HPDE6-E6E7 (cell line): ENCODE data around the gene TLR3.
A peak's percentile ranks its signal among the peaks of the same experiment; 100 is the strongest.
"Not testable (repeated sequence)": the region's sequence is repeated elsewhere in the genome, so short reads cannot be mapped to it uniquely, and the experiment has no call there.

Source experiments
- DNase-seq: peaks from one replicate; pipeline ENCODE4 v3.0.0; 2011; ENCODE audit warnings: missing footprints; ENCODE audit errors: extremely low spot score

The TLR3 gene

DNA sequence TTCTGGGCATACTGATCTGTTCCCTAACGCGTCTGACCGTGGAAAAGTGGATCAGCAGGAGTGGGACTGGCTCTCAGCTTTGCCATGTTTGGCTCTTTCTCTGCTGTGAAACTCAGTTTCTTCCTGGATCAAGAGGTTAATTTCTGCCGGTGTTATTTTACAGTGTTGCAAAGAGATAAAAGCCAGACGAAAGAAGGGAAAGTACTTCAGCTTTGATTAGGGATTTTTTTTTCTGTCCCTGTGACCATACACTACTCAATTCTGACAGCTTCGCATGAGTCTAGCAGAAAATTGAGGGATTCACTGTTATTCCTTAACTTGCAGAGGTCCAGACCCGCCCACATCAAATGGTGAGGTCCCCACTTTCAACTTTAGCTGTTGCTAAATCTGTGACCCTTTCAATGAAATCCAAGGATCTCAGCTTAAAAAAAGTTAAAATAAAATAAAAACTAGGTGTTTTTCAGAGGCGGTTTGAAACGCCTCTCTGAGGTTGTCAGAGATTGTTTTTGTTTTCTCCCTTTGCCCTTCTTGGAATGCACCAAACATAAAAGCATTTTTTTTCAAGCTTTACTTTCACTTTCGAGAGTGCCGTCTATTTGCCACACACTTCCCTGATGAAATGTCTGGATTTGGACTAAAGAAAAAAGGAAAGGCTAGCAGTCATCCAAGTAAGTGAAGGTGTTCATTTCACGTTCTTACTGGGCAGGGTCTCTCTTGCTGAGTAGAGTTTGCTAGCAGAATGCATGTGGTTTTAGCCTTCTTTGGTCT lies at the start of gene TLR3:
Gene TLR3, plus strand, starts transcription at position 576 of the 768 bp plus-strand sequence. CDS start 7,464 bp downstream, outside the sequence.
- no peak for DNase-seq

DNA sequence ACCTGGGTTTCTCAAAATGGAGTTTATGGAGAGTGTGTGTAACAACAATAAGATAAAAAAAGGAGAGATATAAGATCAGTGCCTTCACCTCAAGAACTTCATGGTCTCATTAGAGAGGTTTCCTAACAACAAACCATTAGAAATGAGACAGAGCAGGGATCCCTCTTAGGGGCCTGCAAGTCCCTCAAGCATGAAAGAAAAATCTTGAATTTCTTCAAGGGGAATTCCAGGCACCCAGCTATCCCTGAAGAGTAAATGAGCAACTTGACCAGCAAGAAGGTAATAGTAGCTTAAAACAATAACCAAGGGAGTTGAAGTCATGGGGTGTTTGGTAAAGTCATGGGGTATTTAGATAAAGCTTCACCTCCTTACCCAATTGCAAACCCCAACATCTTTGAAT lies 49.7 kb upstream of the TLR3 start:
- no peak for DNase-seq

DNA sequence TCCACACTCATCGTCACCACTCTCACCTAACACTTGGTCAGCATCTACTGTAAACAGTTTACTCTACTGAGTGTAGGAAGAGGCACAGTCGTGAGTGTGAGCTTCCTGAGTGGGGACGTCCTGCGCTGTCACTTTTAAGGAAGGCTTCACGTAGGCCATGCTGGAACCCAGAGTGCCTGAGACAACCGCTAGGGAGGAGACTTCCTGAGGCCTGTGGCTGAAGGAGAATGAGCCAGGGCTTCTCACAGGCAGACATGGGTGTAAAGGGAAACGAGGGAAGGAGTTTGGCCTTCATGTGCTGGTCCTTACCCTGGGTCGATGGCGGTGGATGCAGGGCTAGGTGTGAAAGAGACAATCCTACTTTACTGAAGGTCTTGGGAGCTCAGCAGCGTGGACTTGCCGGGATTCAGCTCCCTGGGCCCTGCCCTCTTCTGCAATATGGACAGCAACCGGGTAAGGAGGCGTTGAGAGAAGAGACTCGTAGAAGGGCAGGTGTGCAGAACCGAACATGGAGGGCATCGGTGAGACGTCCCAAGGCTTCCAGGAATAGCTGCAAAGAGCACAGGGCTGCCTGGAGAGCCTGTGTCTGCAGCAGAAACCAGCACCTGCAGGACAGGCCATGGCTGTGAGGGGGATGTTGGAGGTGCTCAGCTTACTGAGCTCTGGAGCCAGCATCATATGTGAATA lies 48.7 kb upstream of the TLR3 start:
- DNase-seq, result no peak

DNA sequence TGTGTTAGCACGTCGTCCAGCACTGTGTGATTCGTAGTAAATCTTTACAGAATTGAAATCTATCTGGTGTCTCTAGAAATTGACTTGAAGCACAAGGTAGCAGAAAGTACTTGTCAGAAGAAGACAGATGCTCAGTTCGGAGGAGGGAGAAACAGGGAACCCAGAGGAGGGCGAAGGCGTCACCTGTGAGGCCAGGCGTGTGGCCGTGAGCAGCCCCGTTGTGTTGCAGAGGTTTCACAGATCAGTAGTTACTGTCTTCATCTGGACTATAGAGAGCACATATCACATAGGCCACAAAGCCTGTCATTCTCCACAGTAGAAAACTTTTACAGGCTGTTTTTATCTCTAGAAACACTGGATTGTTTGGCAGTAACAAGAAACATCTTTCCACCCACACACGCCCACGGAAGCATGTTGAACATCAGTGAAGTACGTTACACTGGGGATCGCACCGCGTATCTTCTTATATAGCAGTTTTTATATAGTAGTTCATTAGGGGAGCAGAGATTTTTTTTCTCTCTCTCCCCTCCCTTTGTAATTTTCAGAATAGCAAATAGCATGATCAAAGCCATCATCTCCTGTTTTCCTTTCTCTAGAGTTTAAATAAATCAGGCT lies 48.1 kb upstream of the TLR3 start:
- no peak for DNase-seq

DNA sequence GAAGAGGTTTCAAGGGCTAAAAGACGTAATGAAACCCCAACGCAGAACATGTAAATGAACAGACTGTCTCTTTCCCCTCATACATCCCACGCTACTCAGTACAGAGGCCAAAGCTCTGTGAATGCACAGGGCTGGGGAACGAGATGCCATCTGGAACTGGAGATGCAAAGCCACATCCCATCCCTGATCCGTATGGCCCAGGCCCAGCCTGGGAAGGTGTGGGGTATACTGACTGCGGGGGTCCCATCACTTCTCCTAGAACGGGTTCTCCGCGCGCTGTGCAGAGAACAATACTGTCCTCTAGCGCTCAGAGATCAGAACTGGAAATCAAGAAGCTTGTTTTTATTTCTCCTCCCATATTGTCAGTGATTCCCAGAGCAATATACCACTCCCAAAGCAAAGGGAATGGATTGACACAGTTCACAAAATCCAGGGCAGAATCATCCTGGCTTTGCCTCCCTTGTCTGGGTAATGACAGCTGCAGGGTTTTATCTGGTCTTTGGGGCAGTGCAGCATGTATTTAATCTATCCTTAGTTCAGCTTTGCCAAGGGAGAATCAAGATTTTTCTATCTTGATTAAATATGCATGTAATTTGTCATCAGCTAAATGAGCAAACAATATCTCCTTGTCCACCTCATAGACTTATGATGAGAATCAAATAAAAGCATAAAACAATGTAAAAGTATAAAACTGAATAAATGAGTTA lies 47.3 kb upstream of the TLR3 start:
- peak; percentile 20 for DNase-seq

DNA sequence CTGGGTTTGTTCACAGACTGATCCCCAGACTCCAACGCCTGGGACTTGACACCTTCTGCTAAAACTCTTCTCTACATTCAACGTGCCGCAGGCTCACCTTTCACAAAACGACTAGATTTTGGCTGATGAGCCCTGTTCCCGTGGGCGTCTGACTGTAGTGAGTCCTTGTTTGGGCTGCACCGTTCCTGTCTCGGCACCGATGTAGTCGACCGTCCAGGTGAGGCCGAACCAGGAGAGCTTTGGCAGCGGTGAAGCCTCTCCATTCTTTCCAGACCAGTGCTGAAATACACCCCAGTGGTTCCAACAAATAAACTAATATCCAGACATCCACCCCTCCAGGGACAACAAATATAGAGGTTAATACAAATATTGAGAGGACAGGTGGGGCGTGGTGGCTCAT lies 45.0 kb upstream of the TLR3 start:
- no peak for DNase-seq

DNA sequence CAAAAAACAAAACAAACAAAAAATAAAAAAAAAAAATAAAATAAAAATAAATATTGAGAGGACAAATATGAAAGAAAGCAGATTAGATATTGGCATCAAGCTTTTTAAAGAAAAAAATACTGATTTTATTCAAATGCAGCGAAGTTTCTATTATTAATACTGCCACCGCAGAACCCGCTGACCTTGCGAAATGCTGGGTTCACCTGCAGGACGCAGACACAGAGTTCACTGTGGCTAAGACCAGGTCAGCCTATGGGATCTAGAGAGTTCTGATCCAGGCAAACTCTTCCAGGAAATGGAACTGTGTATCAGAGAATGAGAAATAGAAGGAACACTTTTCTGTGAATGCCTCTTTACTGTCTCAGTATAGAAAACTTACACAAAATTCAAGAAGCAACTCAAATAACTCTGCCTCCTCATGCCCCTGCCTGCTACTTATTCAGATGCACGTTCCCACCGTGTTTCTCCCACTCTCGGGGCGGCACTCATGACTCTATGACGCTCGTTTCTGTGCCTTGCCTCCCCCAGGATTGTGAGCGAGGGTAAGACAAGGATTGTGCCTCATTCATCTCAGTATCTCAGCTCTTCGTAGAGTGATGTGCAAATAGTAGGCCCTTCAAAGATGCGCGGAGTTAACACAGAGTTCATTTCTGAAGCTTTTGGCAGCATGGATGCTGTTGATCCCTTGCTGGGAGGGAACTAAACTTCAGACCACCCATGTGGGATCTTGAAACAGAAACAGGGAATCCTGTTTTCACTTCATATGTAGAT lies 44.1 kb upstream of the TLR3 start:
- no peak for DNase-seq

DNA sequence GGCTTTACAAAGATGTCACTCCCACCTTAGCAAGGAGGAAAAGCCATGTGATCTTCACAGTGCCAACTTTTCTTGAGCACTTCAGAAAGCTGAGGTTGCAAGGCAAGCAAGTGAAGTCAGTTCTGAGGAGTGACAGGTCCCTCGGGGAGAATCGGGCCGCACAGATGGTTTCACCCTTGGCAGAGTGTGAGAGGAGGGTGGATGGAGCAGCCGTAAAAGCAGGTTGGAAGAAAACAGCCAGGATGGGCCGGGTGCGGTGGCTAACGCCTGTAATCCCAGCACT lies 43.6 kb upstream of the TLR3 start:
- DNase-seq, result no peak

DNA sequence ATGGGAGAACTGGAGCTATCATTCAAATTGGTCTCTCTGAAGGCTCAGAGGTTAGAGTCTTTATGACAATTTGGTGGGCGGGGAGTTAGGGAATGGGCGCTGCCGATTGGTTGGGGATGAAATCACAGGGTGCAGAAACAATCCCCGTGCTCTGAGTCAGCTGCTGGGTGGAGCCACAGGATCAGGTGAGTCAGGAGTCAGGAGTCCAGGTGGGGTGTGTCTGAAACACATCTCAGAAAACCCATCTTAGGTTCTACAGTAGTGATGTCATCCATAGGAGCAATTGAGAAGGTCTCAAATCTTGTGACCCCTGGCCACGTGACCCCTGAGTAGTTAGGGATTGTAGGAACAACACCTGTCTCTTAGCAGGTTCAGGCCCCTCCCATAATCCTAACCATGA lies 41.6 kb upstream of the TLR3 start:
- DNase-seq, result peak; percentile 26

DNA sequence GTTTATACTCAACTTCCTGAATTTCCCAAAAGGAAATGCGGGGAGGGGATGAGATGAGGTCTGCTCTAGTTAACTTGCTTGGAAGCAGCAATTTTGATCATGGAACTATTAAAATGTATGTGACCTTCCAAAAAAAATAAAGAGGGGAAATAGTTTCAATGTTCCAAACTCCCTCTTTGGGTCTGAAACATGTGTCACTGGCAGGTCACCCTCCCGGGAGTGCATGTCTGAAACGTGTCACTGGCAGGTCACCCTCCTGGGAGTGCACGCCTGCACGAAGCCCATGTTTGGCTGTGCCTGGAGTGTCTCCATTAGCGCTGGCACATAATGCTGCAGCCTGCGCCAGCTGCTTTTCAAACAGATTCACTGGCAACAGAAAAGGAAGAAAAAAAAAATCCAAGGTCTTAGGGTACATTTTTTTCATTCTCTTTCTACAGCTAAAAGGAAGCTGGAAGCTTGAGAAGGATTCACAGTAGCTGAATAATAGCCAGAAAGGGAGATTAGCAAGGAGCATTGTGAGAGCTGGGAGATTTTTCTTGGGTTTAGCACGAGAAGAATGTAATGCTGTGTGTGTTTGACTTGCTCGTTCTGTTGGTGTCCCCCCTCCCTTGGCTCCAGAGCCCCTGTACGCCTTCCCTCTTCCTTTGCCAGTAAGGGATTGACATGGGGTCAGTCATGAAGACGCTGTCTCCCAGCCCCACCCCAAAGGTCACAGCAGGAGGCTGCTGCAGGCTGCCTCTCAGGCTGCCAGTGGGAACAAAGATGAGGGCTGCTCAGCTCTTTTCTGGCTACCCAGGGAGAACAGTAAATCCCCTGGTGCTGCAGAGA lies 39.2 kb upstream of the TLR3 start:
- no peak for DNase-seq

DNA sequence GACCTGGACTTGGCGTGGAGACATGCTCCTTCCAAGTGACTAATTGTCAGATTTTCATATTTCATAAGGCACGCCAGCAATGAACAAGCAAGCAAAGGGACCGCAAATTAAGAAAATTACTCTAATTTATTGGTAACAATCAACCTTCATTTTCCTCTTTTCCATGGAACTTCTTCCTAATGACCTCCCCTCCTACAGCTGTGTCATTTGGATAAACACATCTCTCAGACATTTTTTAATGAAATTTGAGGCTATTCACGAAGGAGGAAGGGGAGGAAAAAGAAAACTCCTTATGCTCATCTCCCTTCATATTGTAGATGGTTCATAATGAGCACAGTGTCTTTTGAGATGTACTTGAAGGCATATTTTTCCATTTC lies 38.6 kb upstream of the TLR3 start:
- no peak for DNase-seq

DNA sequence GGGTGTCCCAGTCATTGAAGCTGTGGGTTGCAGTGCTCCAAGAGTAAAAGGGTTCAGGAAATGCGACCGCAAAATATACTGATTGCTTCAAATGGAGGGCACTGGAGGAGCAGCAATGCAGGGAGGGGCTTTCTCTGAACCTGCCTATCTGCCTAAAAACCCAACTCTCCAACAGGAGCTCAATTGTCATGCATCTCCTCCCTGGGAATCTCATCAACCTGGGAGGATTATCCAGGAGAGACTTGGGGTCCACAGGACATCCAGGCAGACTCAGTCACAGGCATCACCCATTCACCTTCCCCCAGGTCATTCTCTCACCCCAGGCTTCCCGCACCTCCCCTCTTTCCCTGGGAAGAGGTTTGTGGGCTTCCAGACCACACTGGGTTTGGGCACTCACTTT lies 38.2 kb upstream of the TLR3 start:
- DNase-seq, result no peak

DNA sequence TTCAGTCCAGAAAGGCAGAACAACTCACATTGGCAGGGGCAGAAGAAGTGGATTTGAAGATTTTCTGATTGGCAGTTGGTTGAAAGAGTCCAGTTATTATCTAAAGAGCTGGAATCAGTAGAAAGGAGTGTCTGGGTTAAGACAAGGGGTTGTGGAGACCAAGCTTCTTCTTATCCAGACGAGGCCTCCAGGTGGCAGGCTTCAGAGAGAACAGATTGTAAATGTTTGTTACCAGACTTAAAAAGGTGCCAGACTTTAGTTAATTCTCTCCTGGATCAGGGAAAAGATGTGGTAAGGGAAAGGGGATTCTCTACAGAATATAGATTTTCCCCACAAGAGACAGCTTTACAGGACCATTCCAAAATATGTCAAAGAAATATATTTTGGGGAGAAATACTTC lies 36.7 kb upstream of the TLR3 start:
- no peak for DNase-seq

DNA sequence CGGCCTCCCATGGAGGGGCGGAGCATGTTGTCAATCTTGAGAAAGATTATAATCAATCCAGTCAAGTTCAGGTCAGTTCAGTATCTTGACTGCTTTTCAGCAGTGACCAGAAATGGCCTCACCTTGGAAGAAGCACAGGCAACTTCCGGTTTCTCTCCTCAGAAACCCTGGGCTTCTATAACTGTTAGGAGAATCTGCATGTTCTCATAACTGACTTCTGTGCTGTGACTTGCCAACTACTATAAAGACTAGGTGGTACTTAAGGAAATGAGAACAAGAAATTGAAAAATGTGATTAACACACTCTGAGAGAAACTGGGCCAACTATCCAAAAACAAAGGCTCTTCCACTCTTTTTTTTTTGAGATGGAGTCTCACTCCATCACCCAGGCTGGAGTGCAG lies 35.9 kb upstream of the TLR3 start:
- no peak for DNase-seq

DNA sequence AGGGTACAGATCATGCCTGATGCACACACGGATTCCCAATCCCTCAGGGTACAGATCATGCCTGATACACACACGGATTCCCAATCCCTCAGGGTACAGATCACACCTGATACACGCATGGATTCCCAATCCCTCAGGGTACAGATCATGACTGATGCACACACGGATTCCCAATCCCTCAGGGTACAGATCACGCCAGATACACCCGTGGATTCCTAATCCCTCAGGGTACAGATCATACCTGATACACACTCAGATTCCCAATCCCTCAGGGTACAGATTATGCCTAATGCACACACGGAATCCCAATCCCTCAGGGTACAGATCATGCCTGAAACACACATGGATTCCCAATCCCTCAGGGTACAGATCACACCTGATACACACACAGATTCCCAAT lies 34.3 kb upstream of the TLR3 start:
- not testable (repeated sequence) for DNase-seq

DNA sequence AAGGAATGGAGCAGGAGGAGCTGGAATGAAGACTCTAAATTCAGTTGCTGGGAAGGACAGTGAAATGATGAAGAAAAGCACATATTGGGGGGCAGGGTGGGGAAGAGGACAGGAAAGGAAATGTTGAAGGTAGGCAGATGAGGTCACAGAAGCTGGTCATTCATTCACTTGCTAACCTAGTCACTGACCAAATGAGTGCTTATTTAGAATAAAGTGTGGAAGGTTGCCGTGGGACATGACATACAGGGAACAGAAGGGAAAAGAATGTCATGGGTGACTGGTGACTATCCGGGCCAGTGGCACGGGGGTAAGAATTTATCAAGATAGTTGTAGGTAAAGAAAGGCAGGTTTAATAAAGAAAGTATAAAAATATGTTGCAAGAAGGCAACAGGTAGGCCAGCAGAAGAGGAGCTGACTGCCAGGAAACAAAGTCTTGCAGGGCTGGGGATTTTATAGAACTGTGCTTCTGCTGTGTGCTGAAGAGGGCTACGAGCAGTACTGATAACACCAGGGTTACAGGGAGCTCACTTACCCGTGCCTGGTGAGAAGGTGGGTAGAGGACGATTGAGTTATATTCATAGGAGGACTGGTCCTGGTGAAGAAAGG lies 31.9 kb upstream of the TLR3 start:
- DNase-seq, result no peak

DNA sequence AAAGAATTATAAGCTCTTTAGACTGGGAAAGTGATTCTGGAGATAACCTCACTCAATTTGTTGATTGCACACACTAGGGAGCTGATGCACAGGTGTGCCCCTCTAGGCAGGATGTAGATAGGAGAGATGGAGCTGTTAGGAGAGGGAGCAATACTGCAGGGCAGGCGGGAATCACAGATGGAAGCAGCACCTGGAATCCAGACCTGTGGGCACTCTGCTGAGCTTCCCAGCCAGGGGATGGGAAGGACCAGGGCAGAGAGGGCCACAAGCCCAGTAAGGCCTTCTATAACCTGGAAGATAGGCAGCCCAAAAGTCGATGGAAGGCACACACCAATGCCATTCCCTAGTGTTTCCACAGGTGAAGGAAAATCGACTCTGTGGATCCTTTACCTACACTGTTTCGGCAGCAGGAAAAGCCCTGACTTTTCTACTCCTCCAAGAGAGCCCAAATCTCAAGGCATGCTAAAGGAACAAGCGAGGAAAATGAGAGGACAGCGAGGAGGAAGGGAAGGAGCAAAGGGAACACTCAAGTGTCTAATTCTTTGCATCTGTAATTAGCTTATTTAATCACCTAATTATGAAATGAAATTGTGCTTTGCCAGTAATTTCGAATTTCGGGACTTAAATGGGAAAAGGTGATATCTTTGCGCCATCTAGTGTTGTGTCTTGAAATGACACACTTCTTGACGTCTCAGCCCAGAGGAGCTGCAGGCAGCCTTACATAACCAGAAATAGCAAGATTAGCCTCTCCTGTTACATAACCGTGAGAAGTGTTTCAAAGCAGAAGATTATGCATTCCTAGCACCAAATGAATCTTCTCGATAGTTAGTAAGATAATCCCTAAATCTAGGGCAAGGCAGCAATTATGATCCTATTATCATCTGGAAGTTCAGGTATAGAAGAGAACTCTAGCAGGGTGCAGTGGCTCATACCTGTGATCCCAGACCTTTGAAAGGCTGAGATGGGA lies 31.0 kb upstream of the TLR3 start:
- DNase-seq, result peak; percentile 64

DNA sequence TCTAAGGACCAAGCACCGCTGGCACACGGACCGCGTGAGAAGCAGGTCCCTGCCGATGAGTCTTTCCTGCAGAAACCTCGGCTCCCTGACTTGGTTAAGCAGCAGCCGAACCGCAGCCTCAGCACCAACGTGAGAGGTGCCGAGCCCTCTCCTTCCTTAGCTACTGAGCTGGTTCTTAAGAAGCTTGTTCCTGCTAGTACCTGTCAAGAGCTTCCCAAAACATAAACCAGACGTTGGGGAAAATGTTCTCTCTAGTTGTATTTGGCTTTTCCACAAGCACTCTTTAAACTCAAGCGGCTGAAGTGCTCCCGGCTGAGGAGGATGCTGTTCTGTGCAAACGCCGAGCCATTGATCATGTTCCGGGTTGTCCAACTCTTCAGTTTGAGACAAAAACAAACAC lies 29.3 kb upstream of the TLR3 start:
- DNase-seq, result no peak

DNA sequence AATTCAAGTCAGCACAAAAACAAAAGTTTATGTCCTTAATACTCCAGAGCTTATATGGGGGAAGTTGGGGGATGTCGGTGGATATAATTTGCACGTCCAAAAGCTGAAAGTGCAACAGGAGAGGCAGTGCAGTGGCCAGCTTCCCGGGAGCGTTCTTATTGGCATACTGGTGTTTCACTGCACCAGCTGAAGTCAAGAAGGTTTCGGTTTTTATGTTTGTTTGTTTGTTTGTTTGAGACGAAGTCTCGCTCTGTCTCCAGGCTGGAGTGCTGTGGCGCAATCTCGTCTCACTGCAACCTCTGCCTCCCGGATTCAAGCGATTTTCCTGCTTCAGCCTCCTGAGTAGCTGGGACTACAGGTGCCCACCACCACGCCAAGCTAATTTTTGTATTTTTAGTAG lies 28.6 kb upstream of the TLR3 start:
- no peak for DNase-seq
